Neuron (in vitro differentiated cells): ENCODE data around the gene JPH3.

Experiments
- H2AFZ ChIP-seq: one replicate; pipeline ENCODE4 v1.6.1; 2013; ENCODE audit warnings: low read depth, mild to moderate bottlenecking, inconsistent platforms, low read length, moderate library complexity
- H3K27me3 ChIP-seq: one replicate; pipeline ENCODE4 v1.6.1; 2013; ENCODE audit warnings: low read length; ENCODE audit not compliant: insufficient read depth
- H3K36me3 ChIP-seq: one replicate; pipeline ENCODE4 v1.6.1; 2013; ENCODE audit warnings: low read length; ENCODE audit not compliant: insufficient read depth
- H3K4me1 ChIP-seq: one replicate; pipeline ENCODE4 v1.6.1; 2013; ENCODE audit warnings: low read length; ENCODE audit not compliant: insufficient read depth
- H3K4me3 ChIP-seq: 2 replicates; pipeline ENCODE4 v1.5.1; 2013; ENCODE audit warnings: mild to moderate bottlenecking, low read length, moderate library complexity
- H3K9me3 ChIP-seq: one replicate; pipeline ENCODE4 v1.6.1; 2013; ENCODE audit warnings: low read length

Gene JPH3

GRCh38 chr16:87662254-87663204, 60.2 kb downstream of the JPH3 start:
- no peaks in the 10 kb centered on the region for H3K4me1 ChIP-seq
- H3K9me3 ChIP-seq = peaks cover 4% of the 10 kb centered on the region
- no peak overlapping the region for H2AFZ ChIP-seq
- no peaks in the 10 kb centered on the region for H3K36me3 ChIP-seq
- no peaks in the 10 kb centered on the region for H3K27me3 ChIP-seq
- no peak overlapping the region for H3K4me3 ChIP-seq

GRCh38 chr16:87664792-87665191, 62.5 kb downstream of the JPH3 start:
- Histone ChIP-seq H3K27me3 (no peaks in the 10 kb centered on the region), H2AFZ (no peak overlapping the region)

GRCh38 chr16:87665193-87665592, 62.9 kb downstream of the JPH3 start:
- Histone ChIP-seq H3K36me3 (no peaks in the 10 kb centered on the region), H2AFZ (no peak overlapping the region), H3K9me3 (no peaks in the 10 kb centered on the region), H3K4me1 (no peaks in the 10 kb centered on the region), H3K4me3 (no peak overlapping the region), H3K27me3 (no peaks in the 10 kb centered on the region)

More at GRCh38 chr16:87664792-87665191, 62.5 kb downstream of the JPH3 start:
- Histone ChIP-seq H3K9me3 (no peaks in the 10 kb centered on the region), H3K4me3 (no peak overlapping the region), H3K36me3 (no peaks in the 10 kb centered on the region), H3K4me1 (no peaks in the 10 kb centered on the region)

- no peaks in the 10 kb centered on the region for H3K4me1 ChIP-seq
- no peaks in the 10 kb centered on the region for H3K27me3 ChIP-seq
- H2AFZ ChIP-seq = no peak overlapping the region
- H3K9me3 ChIP-seq = no peaks in the 10 kb centered on the region
- no peaks in the 10 kb centered on the region for H3K36me3 ChIP-seq
- no peak overlapping the region for H3K4me3 ChIP-seq
Measured at GRCh38 chr16:87666919-87667318, 64.6 kb downstream of the JPH3 start.

- H2AFZ ChIP-seq = no peak overlapping the region
- H3K4me3 ChIP-seq = no peak overlapping the region
- H3K9me3 ChIP-seq = no peaks in the 10 kb centered on the region
- no peaks in the 10 kb centered on the region for H3K36me3 ChIP-seq
- no peaks in the 10 kb centered on the region for H3K4me1 ChIP-seq
- no peaks in the 10 kb centered on the region for H3K27me3 ChIP-seq
Measured at GRCh38 chr16:87667443-87667842, 65.1 kb downstream of the JPH3 start.

- H3K36me3 ChIP-seq = no peaks in the 10 kb centered on the region
- H3K4me3 ChIP-seq = no peak overlapping the region
- H3K27me3 ChIP-seq = no peaks in the 10 kb centered on the region
- no peaks in the 10 kb centered on the region for H3K4me1 ChIP-seq
- no peaks in the 10 kb centered on the region for H3K9me3 ChIP-seq
- H2AFZ ChIP-seq = no peak overlapping the region
Measured at GRCh38 chr16:87667946-87668345, 65.6 kb downstream of the JPH3 start.

GRCh38 chr16:87669672-87670071, 67.4 kb downstream of the JPH3 start:
- Histone ChIP-seq H3K4me3 (no peak overlapping the region), H3K27me3 (no peaks in the 10 kb centered on the region)

GRCh38 chr16:87671221-87671620, 68.9 kb downstream of the JPH3 start:
- Histone ChIP-seq H3K4me3 (no peak overlapping the region), H3K9me3 (no peaks in the 10 kb centered on the region), H3K4me1 (no peaks in the 10 kb centered on the region), H3K36me3 (no peaks in the 10 kb centered on the region), H3K27me3 (no peaks in the 10 kb centered on the region), H2AFZ (no peak overlapping the region)

More at GRCh38 chr16:87669672-87670071, 67.4 kb downstream of the JPH3 start:
- Histone ChIP-seq H3K9me3 (no peaks in the 10 kb centered on the region), H3K36me3 (no peaks in the 10 kb centered on the region), H2AFZ (no peak overlapping the region), H3K4me1 (no peaks in the 10 kb centered on the region)

- H2AFZ ChIP-seq = no peak overlapping the region
- H3K36me3 ChIP-seq = no peaks in the 10 kb centered on the region
- no peaks in the 10 kb centered on the region for H3K9me3 ChIP-seq
- H3K27me3 ChIP-seq = no peaks in the 10 kb centered on the region
- H3K4me1 ChIP-seq = no peaks in the 10 kb centered on the region
- no peak overlapping the region for H3K4me3 ChIP-seq
Measured at GRCh38 chr16:87671715-87672270, 69.5 kb downstream of the JPH3 start.

- H3K27me3 ChIP-seq = no peaks in the 10 kb centered on the region
- H3K4me1 ChIP-seq = no peaks in the 10 kb centered on the region
- no peaks in the 10 kb centered on the region for H3K36me3 ChIP-seq
- H2AFZ ChIP-seq = no peak overlapping the region
- H3K9me3 ChIP-seq = no peaks in the 10 kb centered on the region
- H3K4me3 ChIP-seq = no peak overlapping the region
Measured at GRCh38 chr16:87674419-87674818, 72.1 kb downstream of the JPH3 start.

GRCh38 chr16:87675111-87675719, 72.9 kb downstream of the JPH3 start:
- Histone ChIP-seq H3K27me3 (no peaks in the 10 kb centered on the region), H2AFZ (no peak overlapping the region), H3K36me3 (no peaks in the 10 kb centered on the region), H3K9me3 (no peaks in the 10 kb centered on the region), H3K4me3 (no peak overlapping the region), H3K4me1 (no peaks in the 10 kb centered on the region)

- Histone ChIP-seq H2AFZ (no peak overlapping the region), H3K36me3 (no peaks in the 10 kb centered on the region), H3K9me3 (no peaks in the 10 kb centered on the region), H3K4me3 (no peak overlapping the region), H3K4me1 (no peaks in the 10 kb centered on the region), H3K27me3 (no peaks in the 10 kb centered on the region)
Measured at GRCh38 chr16:87677830-87678229, 75.5 kb downstream of the JPH3 start.

GRCh38 chr16:87678618-87679017, 76.3 kb downstream of the JPH3 start:
- no peak overlapping the region for H3K4me3 ChIP-seq
- no peaks in the 10 kb centered on the region for H3K36me3 ChIP-seq
- no peak overlapping the region for H2AFZ ChIP-seq
- H3K27me3 ChIP-seq = no peaks in the 10 kb centered on the region
- no peaks in the 10 kb centered on the region for H3K4me1 ChIP-seq
- no peaks in the 10 kb centered on the region for H3K9me3 ChIP-seq
